ENCODE measurements around the gene PPFIA4. TPM values are rescaled to one million over a fixed set of nuclear protein-coding genes. Genes with fewer than 3 reads are reported as not detected.

Gene PPFIA4
- total and polyA plus RNA-seq, 9 of the 15 experiments (the other 6 are each of a cell fraction or from before 2014, with no cell fraction given) = 0.07 to 12.0 (median 0.70) TPM

- Histone ChIP-seq H3K36me3 (ENCODE audit: control insufficient read depth, insufficient read depth, low read length) (peaks cover 98% of the 10 kb centered on the region), H3K27ac (ENCODE audit: extremely low read depth, low read depth, low read length) (no peak overlapping the region), H3K9me3 (replicated peaks; ENCODE audit: control insufficient read depth, insufficient read depth, low read depth, low read length) (no peaks in the 10 kb centered on the region), H3K9me1 (ENCODE audit: control insufficient read depth, insufficient read depth, low read length) (no peaks in the 10 kb centered on the region), H3K27me3 (ENCODE audit: control insufficient read depth in 2 of 2, insufficient read depth in 2 of 2, low read length in 2 of 2) (no peaks in the 10 kb centered on the region), H2AFZ (ENCODE audit: low read depth, low read length) (no peak overlapping the region), H3K4me1 (replicated peaks in 1 of 2; ENCODE audit: control insufficient read depth in 2 of 2, insufficient read depth in 2 of 2, low read length in 2 of 2) (no peaks in the 10 kb centered on the region), H3K4me3 (no peak overlapping the region), H3K79me2 (ENCODE audit: control insufficient read depth, insufficient read depth, low read length) (peaks cover 18% of the 10 kb centered on the region; the same call in 2 of the 3 replicates), H4K20me1 (replicated peaks; ENCODE audit: control insufficient read depth, insufficient read depth, low read length) (no peaks in the 10 kb centered on the region), H3K9ac (ENCODE audit: insufficient read depth in 1 of 2, low read depth in 2 of 2, low read length in 2 of 2) (no peak overlapping the region), H3K4me2 (ENCODE audit: insufficient read depth, low read length) (no peak overlapping the region)
- intact Hi-C loops (cut with micrococcal nuclease) (no loop called here), in situ Hi-C loops (cut with MboI) (no loop called here)
- FAIRE-seq (no peak), DNase-seq (ENCODE audit: extremely low read depth in 1 of 4, low spot score in 3 of 4) (no peak), ATAC-seq (no peak)
- no TSS peak for BruUV-seq (replicated peaks)
- WGBS (ENCODE audit: insufficient coverage, low coverage, missing lambda C conversion rate) = 95% methylated on average over 4 of the region's 4 CpGs
- CTCF ChIA-PET (ENCODE audit: low intra/inter-chr PET ratio) = no interaction called here
- POLR2A ChIA-PET = interaction anchor here (1.9 to 4.2 kb wide), 2 partner anchors 9 to 10 kb away, joined by 10 to 22 read pairs; partner anchors contain the start of genes PPFIA4 and TMEM183A
- TF ChIP-seq USF1 (CRISPR knock-in tag; IDR thresholded peaks at IDR 0.05) = no peak
- no peak for TF ChIP-seq TEAD2 (tag; IDR thresholded peaks at IDR 0.05)
- TF ChIP-seq ETS2 (tag; IDR thresholded peaks at IDR 0.05; ENCODE audit: borderline replicate concordance, poor library complexity, severe bottlenecking) = no peak
- no peak for TF ChIP-seq ZNF12 (CRISPR knock-in tag; IDR thresholded peaks at IDR 0.05)
- no peak for TF ChIP-seq SNIP1 (IDR thresholded peaks at IDR 0.05; ENCODE audit: low read depth)
- TF ChIP-seq TAF15 (IDR thresholded peaks at IDR 0.05; ENCODE audit: low read depth, low read length) = no peak
- no peak for TF ChIP-seq PKNOX1 (IDR thresholded peaks at IDR 0.05)
- no peak for TF ChIP-seq ZNF57 (CRISPR knock-in tag; IDR thresholded peaks at IDR 0.05)
- no peak for TF ChIP-seq KLF16 (IDR thresholded peaks at IDR 0.05)
- no peak for TF ChIP-seq FOXA1 (IDR thresholded peaks at IDR 0.05; ENCODE audit: borderline replicate concordance)
- TF ChIP-seq MCM2 (IDR thresholded peaks at IDR 0.05; ENCODE audit: low read depth) = no peak
- no peak for TF ChIP-seq ZNF431 (CRISPR knock-in tag; IDR thresholded peaks at IDR 0.05)
- TF ChIP-seq ZNF398 (CRISPR knock-in tag; IDR thresholded peaks at IDR 0.05) = no peak
- no peak for TF ChIP-seq NCOA4 (IDR thresholded peaks at IDR 0.05; ENCODE audit: partially characterized antibody)
- no peak for TF ChIP-seq ZNF830 (CRISPR knock-in tag; IDR thresholded peaks at IDR 0.05)
- no peak for TF ChIP-seq NFXL1 (CRISPR knock-in tag; IDR thresholded peaks at IDR 0.05)
- no peak for TF ChIP-seq RBM17 (IDR thresholded peaks at IDR 0.05; ENCODE audit: borderline replicate concordance, low read depth, low read length)
- no peak for TF ChIP-seq CREB3L1 (IDR thresholded peaks at IDR 0.05; ENCODE audit: borderline replicate concordance, low read depth)
Measured at GRCh38 chr1:203017061-203017460, 9.2 kb upstream of the PPFIA4 start.
